ENCODE results near the gene HLF. TPM values are rescaled to one million over a fixed set of nuclear protein-coding genes. Genes with fewer than 3 reads are reported as not detected.

HLF gene
- total RNA-seq, 1 experiment from 2014 or later: 1.5 TPM

DNA sequence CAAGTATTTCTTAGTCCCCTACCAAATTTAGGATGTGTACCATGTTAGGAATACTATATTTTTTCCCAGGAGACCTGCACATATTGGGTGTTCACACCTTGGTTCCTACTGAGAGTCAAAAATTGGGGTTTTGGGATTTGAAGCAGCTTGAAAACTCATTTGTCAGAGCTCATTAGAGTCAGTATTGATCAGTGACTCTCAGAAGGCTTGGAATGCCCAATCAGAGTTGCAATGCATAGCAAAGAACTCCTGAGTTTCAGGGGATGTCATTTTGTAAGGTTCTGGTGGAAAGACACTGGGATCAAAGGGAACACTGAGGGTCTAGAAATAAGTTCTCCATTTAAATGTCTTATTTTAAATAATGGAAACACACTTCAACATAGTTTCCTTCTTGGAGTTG is 5.1 kb downstream of the HLF start:
- POLR2A ChIA-PET: no interaction called here

More for the DNA sequence above, 5.1 kb downstream of the HLF start:
- no peaks in the 10 kb centered on the region for H3K9me3 ChIP-seq (ENCODE audit: control insufficient read depth in 1 of 2, insufficient read depth in 1 of 2, low read depth in 1 of 2, low read length in 2 of 2)
- H3K27ac ChIP-seq (ENCODE audit: low read depth, low read length): no peak overlapping the region
- H4K20me1 ChIP-seq (ENCODE audit: insufficient read depth): no peaks in the 10 kb centered on the region
- no peak for DNase-seq (ENCODE audit: low read depth, low spot score)
- no TSS peak for BruUV-seq (replicated peaks)
- no peaks in the 10 kb centered on the region for H3K9me2 ChIP-seq (ENCODE audit: insufficient read depth)
- H3K79me2 ChIP-seq (ENCODE audit: insufficient read depth, low read length): no peaks in the 10 kb centered on the region
- no peak overlapping the region for H2AFZ ChIP-seq (ENCODE audit: low read depth, low read length, poor library complexity, severe bottlenecking)
- no peaks in the 10 kb centered on the region for H3K27me3 ChIP-seq (ENCODE audit: insufficient read depth, low read length)
- peaks cover 2 to 4% of the 10 kb centered on the region in 2 experiments; a peak in 3 of 4 replicates for H3K4me1 ChIP-seq (ENCODE audit: control insufficient read depth in 1 of 2, insufficient read depth in 2 of 2, low read length in 2 of 2)
- ChIA-PET CTCF (no interaction called here), RAD21 (ENCODE audit: low non-redundant PET in 1 of 2, low total read pairs in 2 of 2, uncharacterized antibody in 2 of 2, unreplicated experiment in 2 of 2) (no interaction called here)
- no peak overlapping the region for H3K4me3 ChIP-seq (replicated peaks in 1 of 2; ENCODE audit: low read depth in 1 of 2, low read length in 2 of 2)
- TF ChIP-seq EZH2phosphoT487 (IDR thresholded peaks at IDR 0.05; ENCODE audit: borderline replicate concordance): no peak
- no peak for TF ChIP-seq SIN3A (IDR thresholded peaks at IDR 0.05; ENCODE audit: low read depth)
- TF ChIP-seq, protein P1, sequence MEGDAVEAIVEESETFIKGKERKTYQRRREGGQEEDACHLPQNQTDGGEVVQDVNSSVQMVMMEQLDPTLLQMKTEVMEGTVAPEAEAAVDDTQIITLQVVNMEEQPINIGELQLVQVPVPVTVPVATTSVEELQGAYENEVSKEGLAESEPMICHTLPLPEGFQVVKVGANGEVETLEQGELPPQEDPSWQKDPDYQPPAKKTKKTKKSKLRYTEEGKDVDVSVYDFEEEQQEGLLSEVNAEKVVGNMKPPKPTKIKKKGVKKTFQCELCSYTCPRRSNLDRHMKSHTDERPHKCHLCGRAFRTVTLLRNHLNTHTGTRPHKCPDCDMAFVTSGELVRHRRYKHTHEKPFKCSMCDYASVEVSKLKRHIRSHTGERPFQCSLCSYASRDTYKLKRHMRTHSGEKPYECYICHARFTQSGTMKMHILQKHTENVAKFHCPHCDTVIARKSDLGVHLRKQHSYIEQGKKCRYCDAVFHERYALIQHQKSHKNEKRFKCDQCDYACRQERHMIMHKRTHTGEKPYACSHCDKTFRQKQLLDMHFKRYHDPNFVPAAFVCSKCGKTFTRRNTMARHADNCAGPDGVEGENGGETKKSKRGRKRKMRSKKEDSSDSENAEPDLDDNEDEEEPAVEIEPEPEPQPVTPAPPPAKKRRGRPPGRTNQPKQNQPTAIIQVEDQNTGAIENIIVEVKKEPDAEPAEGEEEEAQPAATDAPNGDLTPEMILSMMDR (IDR thresholded peaks at IDR 0.05 in 2 of 3, conservative IDR thresholded peaks at IDR 0.05 in 1 of 3; ENCODE audit: borderline replicate concordance in 1 of 3, insufficient read depth in 1 of 3, low read depth in 2 of 3, low read length in 2 of 3): no peak
- TF ChIP-seq EZH2 (IDR thresholded peaks at IDR 0.05): no peak
- TF ChIP-seq SRF (IDR thresholded peaks at IDR 0.05; ENCODE audit: low read depth): no peak
- TF ChIP-seq CBX3 (IDR thresholded peaks at IDR 0.05; ENCODE audit: low read depth): no peak
- TF ChIP-seq POLR2A (IDR thresholded peaks at IDR 0.05; ENCODE audit: borderline replicate concordance, extremely low read depth, insufficient read depth, insufficient read length): no peak
- TF ChIP-seq, protein P2, sequence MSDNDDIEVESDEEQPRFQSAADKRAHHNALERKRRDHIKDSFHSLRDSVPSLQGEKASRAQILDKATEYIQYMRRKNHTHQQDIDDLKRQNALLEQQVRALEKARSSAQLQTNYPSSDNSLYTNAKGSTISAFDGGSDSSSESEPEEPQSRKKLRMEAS (IDR thresholded peaks at IDR 0.05): no peak
- TF ChIP-seq, protein P3, sequence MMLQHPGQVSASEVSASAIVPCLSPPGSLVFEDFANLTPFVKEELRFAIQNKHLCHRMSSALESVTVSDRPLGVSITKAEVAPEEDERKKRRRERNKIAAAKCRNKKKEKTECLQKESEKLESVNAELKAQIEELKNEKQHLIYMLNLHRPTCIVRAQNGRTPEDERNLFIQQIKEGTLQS (IDR thresholded peaks at IDR 0.05): no peak
- no peak for TF ChIP-seq SP1 (IDR thresholded peaks at IDR 0.05; ENCODE audit: low read depth)
- TF ChIP-seq, protein P4, sequence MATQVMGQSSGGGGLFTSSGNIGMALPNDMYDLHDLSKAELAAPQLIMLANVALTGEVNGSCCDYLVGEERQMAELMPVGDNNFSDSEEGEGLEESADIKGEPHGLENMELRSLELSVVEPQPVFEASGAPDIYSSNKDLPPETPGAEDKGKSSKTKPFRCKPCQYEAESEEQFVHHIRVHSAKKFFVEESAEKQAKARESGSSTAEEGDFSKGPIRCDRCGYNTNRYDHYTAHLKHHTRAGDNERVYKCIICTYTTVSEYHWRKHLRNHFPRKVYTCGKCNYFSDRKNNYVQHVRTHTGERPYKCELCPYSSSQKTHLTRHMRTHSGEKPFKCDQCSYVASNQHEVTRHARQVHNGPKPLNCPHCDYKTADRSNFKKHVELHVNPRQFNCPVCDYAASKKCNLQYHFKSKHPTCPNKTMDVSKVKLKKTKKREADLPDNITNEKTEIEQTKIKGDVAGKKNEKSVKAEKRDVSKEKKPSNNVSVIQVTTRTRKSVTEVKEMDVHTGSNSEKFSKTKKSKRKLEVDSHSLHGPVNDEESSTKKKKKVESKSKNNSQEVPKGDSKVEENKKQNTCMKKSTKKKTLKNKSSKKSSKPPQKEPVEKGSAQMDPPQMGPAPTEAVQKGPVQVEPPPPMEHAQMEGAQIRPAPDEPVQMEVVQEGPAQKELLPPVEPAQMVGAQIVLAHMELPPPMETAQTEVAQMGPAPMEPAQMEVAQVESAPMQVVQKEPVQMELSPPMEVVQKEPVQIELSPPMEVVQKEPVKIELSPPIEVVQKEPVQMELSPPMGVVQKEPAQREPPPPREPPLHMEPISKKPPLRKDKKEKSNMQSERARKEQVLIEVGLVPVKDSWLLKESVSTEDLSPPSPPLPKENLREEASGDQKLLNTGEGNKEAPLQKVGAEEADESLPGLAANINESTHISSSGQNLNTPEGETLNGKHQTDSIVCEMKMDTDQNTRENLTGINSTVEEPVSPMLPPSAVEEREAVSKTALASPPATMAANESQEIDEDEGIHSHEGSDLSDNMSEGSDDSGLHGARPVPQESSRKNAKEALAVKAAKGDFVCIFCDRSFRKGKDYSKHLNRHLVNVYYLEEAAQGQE (IDR thresholded peaks at IDR 0.05; ENCODE audit: low read depth): no peak
- TF ChIP-seq JUND (IDR thresholded peaks at IDR 0.05): no peak
- TF ChIP-seq, protein P5, sequence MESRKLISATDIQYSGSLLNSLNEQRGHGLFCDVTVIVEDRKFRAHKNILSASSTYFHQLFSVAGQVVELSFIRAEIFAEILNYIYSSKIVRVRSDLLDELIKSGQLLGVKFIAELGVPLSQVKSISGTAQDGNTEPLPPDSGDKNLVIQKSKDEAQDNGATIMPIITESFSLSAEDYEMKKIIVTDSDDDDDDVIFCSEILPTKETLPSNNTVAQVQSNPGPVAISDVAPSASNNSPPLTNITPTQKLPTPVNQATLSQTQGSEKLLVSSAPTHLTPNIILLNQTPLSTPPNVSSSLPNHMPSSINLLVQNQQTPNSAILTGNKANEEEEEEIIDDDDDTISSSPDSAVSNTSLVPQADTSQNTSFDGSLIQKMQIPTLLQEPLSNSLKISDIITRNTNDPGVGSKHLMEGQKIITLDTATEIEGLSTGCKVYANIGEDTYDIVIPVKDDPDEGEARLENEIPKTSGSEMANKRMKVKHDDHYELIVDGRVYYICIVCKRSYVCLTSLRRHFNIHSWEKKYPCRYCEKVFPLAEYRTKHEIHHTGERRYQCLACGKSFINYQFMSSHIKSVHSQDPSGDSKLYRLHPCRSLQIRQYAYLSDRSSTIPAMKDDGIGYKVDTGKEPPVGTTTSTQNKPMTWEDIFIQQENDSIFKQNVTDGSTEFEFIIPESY (IDR thresholded peaks at IDR 0.05; ENCODE audit: extremely low read depth, insufficient replicate concordance, low read length): no peak
- no peak for TF ChIP-seq TCF7L2 (IDR thresholded peaks at IDR 0.05; ENCODE audit: borderline replicate concordance, extremely low read depth, insufficient read depth, insufficient read length)
- no peak for TF ChIP-seq FOSL1 (IDR thresholded peaks at IDR 0.05; ENCODE audit: low read depth)
- no peak for TF ChIP-seq EGR1 (IDR thresholded peaks at IDR 0.05; ENCODE audit: low read depth)
- no peak for TF ChIP-seq ZNF274 (IDR thresholded peaks at IDR 0.05; ENCODE audit: low read depth, low read length)
- H3K4me2 ChIP-seq (ENCODE audit: low read length): no peak overlapping the region
- intact Hi-C loops (cut with micrococcal nuclease): no loop called here
- ATAC-seq: no peak
- H3K36me3 ChIP-seq (ENCODE audit: control insufficient read depth in 1 of 2, insufficient read depth in 2 of 2, low read length in 2 of 2): no peaks in the 10 kb centered on the region
- no peak overlapping the region for H3K9ac ChIP-seq (ENCODE audit: low read length)

Data from HCT116 (cell line).